ENCODE results near the gene UGT1A5. TPM values are rescaled to one million over a fixed set of nuclear protein-coding genes. Genes with fewer than 3 reads are reported as not detected.
A peak's percentile ranks its signal among the peaks of the same experiment; 100 is the strongest.

UGT1A5 gene
- total RNA-seq, 2 donors from 2014 or later, result not detected

DNA sequence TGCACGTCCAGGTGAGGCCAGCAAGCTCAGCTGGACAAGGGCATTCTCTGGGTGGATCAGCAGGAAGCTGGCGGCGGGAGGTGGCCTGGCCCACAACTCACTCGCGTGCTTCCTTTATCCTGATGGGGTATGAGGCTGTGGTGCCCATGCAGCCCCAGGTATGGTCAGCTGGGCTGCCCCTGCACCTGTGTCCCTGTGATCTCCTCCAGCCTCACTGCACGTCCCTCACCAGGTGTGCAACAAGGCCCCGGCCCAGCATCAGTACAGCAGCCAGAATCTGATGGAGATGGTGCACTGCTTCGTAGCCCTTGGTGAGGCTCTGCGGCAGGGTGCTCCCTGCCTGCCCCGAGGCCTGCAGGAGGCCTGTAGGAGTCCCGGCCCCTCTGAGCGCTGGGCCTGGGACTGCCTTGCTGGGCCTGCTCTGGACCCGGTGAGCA, 83.0 kb downstream of the UGT1A5 start:
- H3K4me3 Mint-ChIP-seq, result no peak overlapping the region
- H3K9me3 Mint-ChIP-seq, result peaks cover 3% of the 10 kb centered on the region
- 92 to 93% methylated on average over 9 to 13 of the region's 13 CpGs for WGBS, 2 experiments (ENCODE audit: insufficient coverage in 1 of 2, insufficient read length in 1 of 2)

DNA sequence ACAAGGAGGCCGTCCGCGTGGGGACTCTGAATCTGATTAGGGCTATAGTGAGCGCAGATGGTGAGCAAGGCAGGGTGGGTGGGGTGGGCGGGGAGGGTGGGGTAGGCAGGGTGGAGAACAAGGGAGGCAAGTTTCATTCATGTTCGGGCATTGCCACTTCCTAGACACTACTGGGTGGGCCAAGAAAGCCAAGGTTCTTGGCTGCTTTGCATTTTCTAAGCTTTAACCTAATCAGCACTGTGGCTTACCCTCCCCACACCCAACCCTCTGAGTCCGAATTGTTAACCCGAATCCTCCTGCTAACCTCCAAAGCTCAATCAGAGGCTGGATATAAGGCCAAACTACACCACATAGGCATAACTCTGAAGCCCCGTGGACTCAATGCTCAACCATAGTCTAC, 83.5 kb downstream of the UGT1A5 start:
- Mint-ChIP-seq H3K36me3 (ENCODE audit: low read depth) (no peaks in the 10 kb centered on the region), H3K4me1 (no peaks in the 10 kb centered on the region), H3K27me3 (ENCODE audit: insufficient read depth) (peaks cover 2% of the 10 kb centered on the region), H3K4me3 (no peak overlapping the region), H3K27ac (no peak overlapping the region), H3K9me3 (peaks cover 3% of the 10 kb centered on the region)
- H3K27ac ChIP-seq (ENCODE audit: low read depth, low read length), result no peak overlapping the region
- no peaks in the 10 kb centered on the region for H3K4me1 ChIP-seq (ENCODE audit: control insufficient read depth, insufficient read depth, low read length)
- DNase-seq, result peak; percentile 15
- H3K36me3 ChIP-seq (ENCODE audit: control insufficient read depth, insufficient read depth, low read length), result no peaks in the 10 kb centered on the region
- no peaks in the 10 kb centered on the region for H3K27me3 ChIP-seq (ENCODE audit: control insufficient read depth, insufficient read depth, low read length, poor library complexity, severe bottlenecking)
- H3K9ac ChIP-seq (ENCODE audit: extremely low read depth, low read length, poor library complexity, severe bottlenecking), result no peak overlapping the region
- TF ChIP-seq CTCF (conservative IDR thresholded peaks at IDR 0.05), result no peak
- WGBS, 2 experiments (ENCODE audit: insufficient coverage in 1 of 2, insufficient read length in 1 of 2), result 95 to 100% methylated on average over 3 to 9 of the region's 9 CpGs
- no peak overlapping the region for H3K4me3 ChIP-seq (ENCODE audit: low read length)
- H3K9me3 ChIP-seq (ENCODE audit: control insufficient read depth, low read length), result no peaks in the 10 kb centered on the region

More for the DNA sequence above, 83.0 kb downstream of the UGT1A5 start:
- H3K36me3 ChIP-seq (ENCODE audit: control insufficient read depth, insufficient read depth, low read length), result no peaks in the 10 kb centered on the region
- Mint-ChIP-seq H3K4me1 (no peaks in the 10 kb centered on the region), H3K27ac (no peak overlapping the region), H3K27me3 (ENCODE audit: insufficient read depth) (peaks cover 2% of the 10 kb centered on the region), H3K36me3 (ENCODE audit: low read depth) (no peaks in the 10 kb centered on the region)
- H3K9me3 ChIP-seq (ENCODE audit: control insufficient read depth, low read length), result no peaks in the 10 kb centered on the region
- H3K27me3 ChIP-seq (ENCODE audit: control insufficient read depth, insufficient read depth, low read length, poor library complexity, severe bottlenecking), result no peaks in the 10 kb centered on the region
- TF ChIP-seq CTCF (conservative IDR thresholded peaks at IDR 0.05), result no peak
- H3K4me3 ChIP-seq (ENCODE audit: low read length), result no peak overlapping the region
- H3K4me1 ChIP-seq (ENCODE audit: control insufficient read depth, insufficient read depth, low read length), result no peaks in the 10 kb centered on the region
- no peak overlapping the region for H3K9ac ChIP-seq (ENCODE audit: extremely low read depth, low read length, poor library complexity, severe bottlenecking)
- peak; percentile 28 for DNase-seq
- H3K27ac ChIP-seq (ENCODE audit: low read depth, low read length), result no peak overlapping the region

GRCh38 chr2:233798335-233799086, 85.8 kb downstream of the UGT1A5 start:
- Mint-ChIP-seq H3K4me1 (no peaks in the 10 kb centered on the region), H3K4me3 (no peak overlapping the region), H3K9me3 (peaks cover 3% of the 10 kb centered on the region), H3K27me3 (ENCODE audit: insufficient read depth) (peaks cover 11% of the 10 kb centered on the region), H3K27ac (no peak overlapping the region), H3K36me3 (ENCODE audit: low read depth) (no peaks in the 10 kb centered on the region)
- no peaks in the 10 kb centered on the region for H3K36me3 ChIP-seq (ENCODE audit: control insufficient read depth, insufficient read depth, low read length)
- H3K4me3 ChIP-seq (ENCODE audit: low read length), result no peak overlapping the region
- no peak for TF ChIP-seq CTCF (conservative IDR thresholded peaks at IDR 0.05)
- DNase-seq, result peak; percentile 23
- H3K27me3 ChIP-seq (ENCODE audit: control insufficient read depth, insufficient read depth, low read length, poor library complexity, severe bottlenecking), result no peaks in the 10 kb centered on the region
- no peak overlapping the region for H3K27ac ChIP-seq (ENCODE audit: low read depth, low read length)
- no peaks in the 10 kb centered on the region for H3K9me3 ChIP-seq (ENCODE audit: control insufficient read depth, low read length)
- H3K4me1 ChIP-seq (ENCODE audit: control insufficient read depth, insufficient read depth, low read length), result no peaks in the 10 kb centered on the region
- H3K9ac ChIP-seq (ENCODE audit: extremely low read depth, low read length, poor library complexity, severe bottlenecking), result no peak overlapping the region
- 87 to 91% methylated on average over 10 to 14 of the region's 14 CpGs for WGBS, 2 experiments (ENCODE audit: insufficient coverage in 1 of 2, insufficient read length in 1 of 2)

Data from endodermal cell (in vitro differentiated cells).